AG10803 (cell line): ENCODE data around the gene DLD.

Experiments used
- DNase-seq: peaks from one replicate; pipeline ENCODE4 v3.0.0; 2010; ENCODE audit warnings: low read depth
- H3K4me3 ChIP-seq: 2 replicates; pipeline ENCODE4 v1.5.1; 2011; ENCODE audit warnings: mild to moderate bottlenecking, low read length, control low read depth
- TF ChIP-seq, protein P1 (sequence below): conservative IDR thresholded peaks from 2 replicates; pipeline ENCODE4 v1.5.1; 2011; ENCODE audit warnings: mild to moderate bottlenecking, low read length, control low read depth, inconsistent platforms

Gene DLD

DNA sequence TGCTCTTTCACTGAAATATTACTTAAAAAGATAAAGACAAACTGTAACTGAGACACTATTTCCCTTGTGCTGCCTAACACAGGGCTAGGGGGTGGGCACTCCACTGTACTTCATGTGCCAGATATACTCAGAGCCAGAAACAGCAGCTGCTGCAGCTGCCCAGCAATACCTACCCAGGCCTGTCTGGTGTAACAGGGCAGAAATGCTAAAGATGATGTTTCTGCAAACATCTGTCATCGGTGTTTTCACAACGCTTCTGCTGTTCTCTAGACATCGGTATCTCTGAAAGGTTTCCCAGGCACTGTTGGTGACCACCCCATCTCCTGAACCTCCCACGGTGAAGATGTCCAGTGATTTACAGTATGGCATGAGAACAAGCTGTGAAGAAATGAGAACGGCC is 69.3 kb downstream of the DLD start:
- no peak overlapping the region for H3K4me3 ChIP-seq
- no peak for DNase-seq
- TF ChIP-seq, protein P1, sequence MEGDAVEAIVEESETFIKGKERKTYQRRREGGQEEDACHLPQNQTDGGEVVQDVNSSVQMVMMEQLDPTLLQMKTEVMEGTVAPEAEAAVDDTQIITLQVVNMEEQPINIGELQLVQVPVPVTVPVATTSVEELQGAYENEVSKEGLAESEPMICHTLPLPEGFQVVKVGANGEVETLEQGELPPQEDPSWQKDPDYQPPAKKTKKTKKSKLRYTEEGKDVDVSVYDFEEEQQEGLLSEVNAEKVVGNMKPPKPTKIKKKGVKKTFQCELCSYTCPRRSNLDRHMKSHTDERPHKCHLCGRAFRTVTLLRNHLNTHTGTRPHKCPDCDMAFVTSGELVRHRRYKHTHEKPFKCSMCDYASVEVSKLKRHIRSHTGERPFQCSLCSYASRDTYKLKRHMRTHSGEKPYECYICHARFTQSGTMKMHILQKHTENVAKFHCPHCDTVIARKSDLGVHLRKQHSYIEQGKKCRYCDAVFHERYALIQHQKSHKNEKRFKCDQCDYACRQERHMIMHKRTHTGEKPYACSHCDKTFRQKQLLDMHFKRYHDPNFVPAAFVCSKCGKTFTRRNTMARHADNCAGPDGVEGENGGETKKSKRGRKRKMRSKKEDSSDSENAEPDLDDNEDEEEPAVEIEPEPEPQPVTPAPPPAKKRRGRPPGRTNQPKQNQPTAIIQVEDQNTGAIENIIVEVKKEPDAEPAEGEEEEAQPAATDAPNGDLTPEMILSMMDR: no peak

DNA sequence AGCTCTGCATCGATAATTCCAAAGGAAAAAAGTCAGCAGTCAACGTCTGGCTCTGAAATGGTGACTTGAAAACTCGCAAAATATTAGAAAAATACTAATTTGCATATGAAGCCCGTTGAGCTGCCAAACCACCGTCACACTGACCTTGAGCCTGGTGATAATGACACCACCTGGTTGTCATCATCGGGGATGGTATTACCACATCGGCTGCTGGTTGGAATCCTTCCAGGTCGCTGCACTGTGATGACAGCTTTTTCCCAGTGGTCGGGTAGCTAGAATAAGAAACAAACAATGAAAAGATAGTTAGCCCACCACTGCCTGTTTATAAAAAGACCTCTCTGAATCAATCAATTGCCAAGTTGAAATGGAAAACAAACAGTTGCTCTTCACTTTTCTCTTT is 70.4 kb downstream of the DLD start:
- peak; percentile 31 for DNase-seq
- TF ChIP-seq, protein P1: no peak
- H3K4me3 ChIP-seq: no peak overlapping the region

DNA sequence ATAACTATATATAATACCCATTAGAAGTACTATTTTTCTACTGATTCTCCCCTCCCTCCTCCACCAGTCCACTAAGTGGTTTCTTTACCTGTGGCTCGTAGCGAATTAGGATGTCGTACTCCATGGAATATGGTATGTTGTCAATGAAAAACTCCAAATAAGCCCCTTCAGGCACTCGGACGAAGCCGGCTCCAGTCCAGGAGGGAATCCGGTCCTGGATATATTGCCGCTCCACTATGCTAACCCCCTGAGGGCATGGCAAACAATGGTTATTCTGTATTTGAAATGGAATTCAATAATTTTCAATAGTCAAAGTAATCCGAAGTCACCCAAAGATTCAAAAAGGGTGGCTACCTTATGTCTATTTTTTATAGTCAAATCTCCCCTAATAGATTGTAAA is 71.8 kb downstream of the DLD start:
- no peak for DNase-seq
- H3K4me3 ChIP-seq: no peak overlapping the region
- TF ChIP-seq, protein P1: no peak

DNA sequence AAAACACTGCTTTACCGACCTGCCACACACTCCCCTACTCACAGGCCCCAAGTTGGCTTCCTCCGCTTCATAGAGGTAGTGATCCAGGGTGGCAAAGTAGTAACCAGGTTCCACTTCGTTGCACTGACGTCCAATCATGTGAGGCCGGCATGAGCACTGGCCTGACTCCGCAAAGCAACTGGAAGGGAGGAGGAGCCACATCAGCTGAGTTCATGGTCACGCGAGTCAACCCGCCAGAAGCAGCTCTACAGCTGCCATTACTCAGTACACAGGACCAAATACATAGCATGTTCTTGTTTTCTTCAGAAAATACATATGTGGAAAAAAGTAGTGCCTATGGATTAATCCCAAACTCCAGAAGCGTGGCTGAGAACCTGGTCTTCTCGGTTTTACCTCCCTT is 73.5 kb downstream of the DLD start:
- no peak for DNase-seq
- TF ChIP-seq, protein P1: no peak
- no peak overlapping the region for H3K4me3 ChIP-seq

DNA sequence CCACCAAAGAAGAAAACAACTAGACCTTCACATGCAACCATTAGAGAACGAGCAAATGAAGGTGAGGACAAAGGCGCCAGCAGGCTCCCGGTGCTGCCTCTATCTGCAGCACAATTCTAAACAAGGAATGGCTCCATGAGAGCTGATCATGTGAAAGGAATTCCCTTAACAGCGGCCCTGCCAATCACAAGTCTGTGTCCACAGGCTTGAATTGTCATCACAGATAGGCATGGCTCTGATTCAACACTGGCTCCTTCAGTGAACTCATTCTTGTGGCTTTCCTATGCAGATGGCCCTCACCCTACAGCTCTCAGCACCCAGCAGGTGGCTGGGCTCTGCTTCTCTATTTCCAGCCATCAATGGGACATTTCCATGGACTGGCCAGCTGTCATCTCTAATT is 75.7 kb downstream of the DLD start:
- peak; percentile 96 for DNase-seq
- H3K4me3 ChIP-seq: no peak overlapping the region
- TF ChIP-seq, protein P1: peak; percentile 26

DNA sequence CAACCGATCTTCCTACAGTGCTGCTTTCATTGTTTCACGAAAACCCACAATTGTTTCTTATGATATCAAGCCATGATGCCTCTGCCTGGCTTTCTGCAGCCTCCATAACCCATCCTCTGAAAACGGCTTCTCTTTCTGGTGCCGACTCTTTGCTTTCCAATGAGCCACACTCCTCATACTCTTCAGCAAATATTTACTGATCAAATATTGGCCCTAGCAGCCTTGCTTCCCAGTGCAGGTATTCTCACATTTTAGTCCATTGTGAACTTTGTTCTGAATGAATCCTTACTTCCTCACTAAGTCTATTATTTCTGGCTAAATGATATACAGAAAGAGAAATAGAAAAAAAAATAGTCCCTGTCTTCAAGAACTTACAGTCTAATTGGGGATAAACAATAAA is 76.4 kb downstream of the DLD start:
- DNase-seq: no peak
- TF ChIP-seq, protein P1: no peak

DNA sequence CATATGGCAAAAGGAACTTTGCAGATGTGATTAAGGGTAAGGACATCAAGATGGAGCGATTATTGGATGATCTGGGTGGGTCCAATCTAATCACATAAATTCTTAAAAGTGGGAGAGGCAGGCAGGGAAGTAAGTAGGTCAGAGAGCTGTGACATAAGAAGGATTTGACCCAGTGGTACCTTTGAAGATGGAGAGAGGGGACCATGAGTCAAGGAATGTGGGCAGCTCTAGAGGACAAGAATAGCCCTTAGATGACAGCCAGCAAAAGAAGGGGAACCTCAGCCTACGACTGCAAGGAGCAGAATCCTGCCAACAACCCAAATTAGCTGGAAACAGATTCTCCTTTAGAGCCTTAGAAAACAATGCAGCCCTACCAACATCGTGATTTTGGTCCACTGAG is 77.5 kb downstream of the DLD start:
- no peak overlapping the region for H3K4me3 ChIP-seq
- DNase-seq: no peak

More for the DNA sequence above, 76.4 kb downstream of the DLD start:
- H3K4me3 ChIP-seq: no peak overlapping the region

More for the DNA sequence above, 77.5 kb downstream of the DLD start:
- TF ChIP-seq, protein P1: no peak
